PFSK-1 (cell line): ENCODE results near the gene CEP89.

Experiments
- FOXP2 ChIP-seq: optimal IDR thresholded peaks from 2 replicates; pipeline ENCODE3; 2011; ENCODE audit warnings: borderline replicate concordance, control low read depth, inconsistent platforms; ENCODE audit not compliant: insufficient read depth; ENCODE audit errors: extremely low read length, extremely low read depth
- POLR2AphosphoS5 ChIP-seq: IDR thresholded peaks from 2 replicates; pipeline ENCODE4 v1.6.1; 2012; ENCODE audit warnings: low read depth, mild to moderate bottlenecking, control low read depth, low read length, moderate library complexity
- REST ChIP-seq, 2 experiments: IDR thresholded peaks; 2 replicates each; pipeline versions ENCODE4 v1.6.1 to v1.8.0; 2011 to 2012; ENCODE audit warnings: low read depth in 2 of 2, low read length in 2 of 2, control low read depth in 1 of 2, inconsistent platforms in 1 of 2, mild to moderate bottlenecking in 1 of 2, moderate library complexity in 1 of 2; ENCODE audit not compliant: insufficient read depth in 1 of 2
- SIN3A ChIP-seq: IDR thresholded peaks from 2 replicates; pipeline ENCODE4 v1.6.1; 2012; ENCODE audit warnings: mild to moderate bottlenecking, low read length, moderate library complexity, borderline replicate concordance; ENCODE audit not compliant: insufficient read depth
- TAF1 ChIP-seq: IDR thresholded peaks from 2 replicates; pipeline ENCODE4 v1.6.1; 2012; ENCODE audit warnings: low read length, control low read depth, borderline replicate concordance; ENCODE audit not compliant: insufficient read depth

The CEP89 gene

GRCh38 chr19:32977280-32977679 is 5.5 kb upstream of the CEP89 start:
- TF ChIP-seq REST (IDR thresholded peaks at IDR 0.05; ENCODE audit: insufficient read depth in 1 of 2, low read depth in 2 of 2, low read length in 2 of 2) = no peak
- no peak for TF ChIP-seq TAF1
- no peak for TF ChIP-seq FOXP2
- no peak for TF ChIP-seq POLR2AphosphoS5
- TF ChIP-seq SIN3A = no peak

DNA sequence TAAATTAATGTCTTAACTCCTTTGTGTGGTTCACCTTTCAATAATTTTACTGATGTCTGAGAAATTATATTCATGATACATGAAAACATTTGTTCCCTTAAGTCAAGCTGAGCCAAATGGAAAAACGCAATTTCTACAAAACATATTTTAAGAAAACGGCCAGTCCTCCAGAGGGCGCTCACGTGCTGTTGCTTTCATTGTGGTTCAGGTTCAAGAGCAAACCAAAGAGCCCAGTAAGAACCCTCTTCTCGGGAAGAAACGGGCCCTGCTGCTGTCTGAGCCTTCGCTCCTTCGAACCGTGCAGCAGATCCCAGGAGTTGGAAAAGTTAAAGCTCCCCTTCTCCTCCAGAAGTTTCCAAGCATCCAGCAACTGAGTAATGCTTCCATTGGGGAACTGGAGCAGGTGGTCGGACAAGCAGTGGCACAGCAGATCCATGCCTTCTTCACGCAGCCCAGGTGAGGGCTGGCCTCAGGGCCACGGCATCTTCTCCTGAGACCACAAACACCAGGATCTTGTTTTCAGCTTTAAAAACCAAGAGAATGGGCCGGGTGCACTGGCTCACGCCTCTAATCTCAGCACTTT is 4.6 kb upstream of the CEP89 start:
- TF ChIP-seq POLR2AphosphoS5 = no peak
- TF ChIP-seq TAF1 = no peak
- no peak for TF ChIP-seq REST (IDR thresholded peaks at IDR 0.05; ENCODE audit: insufficient read depth in 1 of 2, low read depth in 2 of 2, low read length in 2 of 2)
- no peak for TF ChIP-seq SIN3A
- no peak for TF ChIP-seq FOXP2

DNA sequence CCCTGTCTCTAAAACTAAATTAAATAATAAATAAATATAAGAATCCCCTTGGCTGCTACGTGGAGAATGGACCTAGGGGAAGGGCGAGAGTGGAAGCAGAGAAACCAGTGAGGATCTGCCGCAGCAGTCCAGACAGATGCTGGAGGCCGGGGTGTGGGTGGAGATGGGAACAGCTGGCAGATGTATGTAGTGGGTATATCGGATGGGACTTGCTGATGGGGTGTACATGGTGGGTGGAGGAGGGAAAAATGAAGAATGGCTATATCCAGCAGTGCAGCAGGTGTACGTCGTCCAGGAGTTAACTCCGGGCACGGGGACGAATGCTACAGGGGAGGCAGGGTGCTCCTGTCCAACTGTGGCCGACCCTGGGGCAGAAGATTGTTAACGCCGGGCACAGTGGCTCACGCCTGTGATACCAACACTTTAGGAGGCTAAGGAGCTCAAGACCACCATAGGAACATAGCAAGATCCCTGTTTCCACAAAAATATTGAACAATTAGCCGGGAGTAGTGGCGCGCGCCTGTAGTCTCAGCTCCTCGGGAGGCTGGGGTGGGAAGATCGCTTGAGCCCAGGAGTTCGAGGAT is 654 bp downstream of the CEP89 start:
- no peak for TF ChIP-seq TAF1
- no peak for TF ChIP-seq SIN3A
- TF ChIP-seq FOXP2 = no peak
- TF ChIP-seq POLR2AphosphoS5 = no peak
- TF ChIP-seq REST (IDR thresholded peaks at IDR 0.05; ENCODE audit: insufficient read depth in 1 of 2, low read depth in 2 of 2, low read length in 2 of 2) = no peak

- TF ChIP-seq FOXP2 = no peak
- TF ChIP-seq TAF1 = no peak
- TF ChIP-seq SIN3A = no peak
- TF ChIP-seq POLR2AphosphoS5 = no peak
- no peak for TF ChIP-seq REST (IDR thresholded peaks at IDR 0.05; ENCODE audit: insufficient read depth in 1 of 2, low read depth in 2 of 2, low read length in 2 of 2)
These were observed 2.2 kb downstream of the CEP89 start for GRCh38 chr19:32969549-32969948.

GRCh38 chr19:32966750-32967149 is 5.0 kb downstream of the CEP89 start:
- no peak for TF ChIP-seq FOXP2
- no peak for TF ChIP-seq SIN3A
- no peak for TF ChIP-seq TAF1
